Gastrocnemius medialis (tissue), 4 donors: Measurements from ENCODE around the gene CABP5. TPM values are rescaled to one million over a fixed set of nuclear protein-coding genes. Genes with fewer than 3 reads are reported as not detected.

ENCODE experiments used
- ATAC-seq, 2 donors: fragments of 150-250 bp; one replicate each; pipeline ENCODE4 v1.9.1; 2016
- DNase-seq, 2 donors: peaks; one replicate each; pipeline ENCODE4 v3.0.0-alpha.2; 2019
- H3K27ac ChIP-seq, 4 donors: fragments of 200-600 bp; sonication (generic); 1 replicate in 1 of 4; 2 replicates in 3 of 4; pipeline ENCODE4 v1.5.1; 2016 to 2018; ENCODE audit warnings: mild to moderate bottlenecking in 2 of 4, moderate library complexity in 1 of 4
- H3K27me3 ChIP-seq, 3 donors: fragments of 200-600 bp; sonication (generic) in 2 of 3; 1 replicate in 1 of 3; 2 replicates in 2 of 3; pipeline versions ENCODE4 v1.5.1 to v1.6.0; 2016 to 2019; ENCODE audit warnings: mild to moderate bottlenecking in 1 of 3, moderate library complexity in 1 of 3
- H3K36me3 ChIP-seq, 2 donors: fragments of 200-600 bp; sonication (generic) in 1 of 2; one replicate each; pipeline ENCODE4 v1.5.1; 2017 to 2018
- H3K4me1 ChIP-seq, 2 donors: fragments of 200-600 bp; sonication (generic) in 1 of 2; one replicate each; pipeline ENCODE4 v1.5.1; 2016 to 2017; ENCODE audit warnings: mild to moderate bottlenecking in 2 of 2
- H3K4me3 ChIP-seq, 4 donors: fragments of 200-600 bp; sonication (generic) in 3 of 4; 1 replicate in 1 of 4; 2 replicates in 3 of 4; pipeline ENCODE4 v1.5.1; 2016 to 2019; ENCODE audit warnings: mild to moderate bottlenecking in 2 of 4
- H3K9me3 ChIP-seq, 3 donors: fragments of 200-600 bp; sonication (generic) in 2 of 3; 1 replicate in 1 of 3; 2 replicates in 2 of 3; pipeline ENCODE4 v1.5.1; 2016 to 2019
- POLR2A ChIP-seq, 2 donors: fragments of 450-650 bp; IDR thresholded peaks; one replicate each; pipeline ENCODE4 v1.6.1; 2017; ENCODE audit warnings: antibody characterized with exemption in 2 of 2, mild to moderate bottlenecking in 2 of 2, moderate library complexity in 2 of 2
- in situ Hi-C, 4 donors: fragments of 200-750 bp; cut with MboI; loops; one replicate each; pipeline versions ENCODE4 v1.15.0 to v1.8.0; 2017; ENCODE audit warnings: low sequenced_read_pairs in 4 of 4
- intact Hi-C: fragments of 100-400 bp; cut with DNase I; formaldehyde crosslinking; loops from one replicate; pipeline ENCODE4 v1.15.1; 2023; ENCODE audit warnings: low total_unique reads
- total RNA-seq, 4 donors: library from RNA; depleted of rRNA; stranded (reverse); fragments of >200 nt; gene quantifications; one replicate each; pipeline versions ENCODE4 v1.1.0 to v1.2.3, GENCODE V29; 2016
- TF ChIP-seq, protein P1 (sequence below), 5 experiments: fragments of 450-650 bp in 3 of 5; fragments of 200-600 bp in 2 of 5; sonication (generic) in 2 of 5; IDR thresholded peaks in 4 of 5; conservative IDR thresholded peaks in 1 of 5; 1 replicate in 4 of 5; 2 replicates in 1 of 5; pipeline ENCODE4 v1.5.1; 2016 to 2019; ENCODE audit warnings: antibody characterized with exemption in 5 of 5, mild to moderate bottlenecking in 3 of 5, moderate library complexity in 3 of 5

The CABP5 gene
- total RNA-seq, 4 donors from 2014 or later, result not detected

GRCh38 chr19:48036765-48037164, 7.1 kb downstream of the CABP5 start:
- no peak for TF ChIP-seq POLR2A (IDR thresholded peaks at IDR 0.05)
- TF ChIP-seq, protein P1, sequence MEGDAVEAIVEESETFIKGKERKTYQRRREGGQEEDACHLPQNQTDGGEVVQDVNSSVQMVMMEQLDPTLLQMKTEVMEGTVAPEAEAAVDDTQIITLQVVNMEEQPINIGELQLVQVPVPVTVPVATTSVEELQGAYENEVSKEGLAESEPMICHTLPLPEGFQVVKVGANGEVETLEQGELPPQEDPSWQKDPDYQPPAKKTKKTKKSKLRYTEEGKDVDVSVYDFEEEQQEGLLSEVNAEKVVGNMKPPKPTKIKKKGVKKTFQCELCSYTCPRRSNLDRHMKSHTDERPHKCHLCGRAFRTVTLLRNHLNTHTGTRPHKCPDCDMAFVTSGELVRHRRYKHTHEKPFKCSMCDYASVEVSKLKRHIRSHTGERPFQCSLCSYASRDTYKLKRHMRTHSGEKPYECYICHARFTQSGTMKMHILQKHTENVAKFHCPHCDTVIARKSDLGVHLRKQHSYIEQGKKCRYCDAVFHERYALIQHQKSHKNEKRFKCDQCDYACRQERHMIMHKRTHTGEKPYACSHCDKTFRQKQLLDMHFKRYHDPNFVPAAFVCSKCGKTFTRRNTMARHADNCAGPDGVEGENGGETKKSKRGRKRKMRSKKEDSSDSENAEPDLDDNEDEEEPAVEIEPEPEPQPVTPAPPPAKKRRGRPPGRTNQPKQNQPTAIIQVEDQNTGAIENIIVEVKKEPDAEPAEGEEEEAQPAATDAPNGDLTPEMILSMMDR (IDR thresholded peaks at IDR 0.05 in 4 of 5, conservative IDR thresholded peaks at IDR 0.05 in 1 of 5), result no peak
- Histone ChIP-seq H3K27ac (no peak overlapping the region), H3K4me1 (no peaks in the 10 kb centered on the region), H3K9me3 (no peaks in the 10 kb centered on the region), H3K36me3 (no peaks in the 10 kb centered on the region), H3K4me3 (no peak overlapping the region), H3K27me3 (no peaks in the 10 kb centered on the region)
- in situ Hi-C loops, result no loop called here
- ATAC-seq (no peak), DNase-seq (no peak)
- intact Hi-C loops, result no loop called here

- in situ Hi-C loops, result no loop called here
- no peak for TF ChIP-seq POLR2A (IDR thresholded peaks at IDR 0.05)
- TF ChIP-seq, protein P1 (IDR thresholded peaks at IDR 0.05 in 4 of 5, conservative IDR thresholded peaks at IDR 0.05 in 1 of 5), result no peak
- DNase-seq, result no peak
Observed at GRCh38 chr19:48033604-48034003, 10.3 kb downstream of the CABP5 start.

DNA sequence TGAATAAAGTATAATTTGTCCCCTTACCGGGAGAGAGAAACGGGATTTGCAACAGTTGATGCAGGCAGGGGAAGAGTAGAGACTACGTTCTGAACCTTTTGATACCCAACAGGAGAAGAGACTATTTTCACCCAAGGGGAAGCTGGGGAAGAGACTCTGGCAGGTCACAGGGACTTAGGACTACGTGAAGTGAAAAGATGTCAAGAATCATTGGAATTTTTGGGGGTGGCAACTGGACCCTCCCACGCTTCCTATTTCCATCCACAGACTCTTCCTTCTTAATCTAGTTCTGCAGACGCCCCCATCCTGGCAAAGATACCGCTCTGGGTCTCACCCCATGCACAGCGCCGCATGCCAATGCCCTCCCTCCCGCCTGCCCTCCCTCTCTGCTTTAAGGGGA, 13.8 kb downstream of the CABP5 start:
- no peak overlapping the region for H3K27ac ChIP-seq
- in situ Hi-C loops (no loop called here), intact Hi-C loops (no loop called here)
- no peaks in the 10 kb centered on the region for H3K9me3 ChIP-seq
- H3K36me3 ChIP-seq, result no peaks in the 10 kb centered on the region
- no peaks in the 10 kb centered on the region for H3K4me1 ChIP-seq
- H3K4me3 ChIP-seq, result no peak overlapping the region
- peaks cover 0 to 4% (median 0%) of the 10 kb centered on the region in 3 donors for H3K27me3 ChIP-seq
- TF ChIP-seq POLR2A (IDR thresholded peaks at IDR 0.05), result no peak
- TF ChIP-seq, protein P1 (IDR thresholded peaks at IDR 0.05 in 4 of 5, conservative IDR thresholded peaks at IDR 0.05 in 1 of 5), result no peak
- ATAC-seq (no peak), DNase-seq (no peak)

More at GRCh38 chr19:48033604-48034003, 10.3 kb downstream of the CABP5 start:
- no peaks in the 10 kb centered on the region for H3K4me1 ChIP-seq
- H3K4me3 ChIP-seq, result no peak overlapping the region
- H3K36me3 ChIP-seq, result no peaks in the 10 kb centered on the region
- ATAC-seq, result no peak
- no peaks in the 10 kb centered on the region for H3K9me3 ChIP-seq
- H3K27ac ChIP-seq, result no peak overlapping the region
- intact Hi-C loops, result no loop called here
- H3K27me3 ChIP-seq, result peaks cover 0 to 4% (median 0%) of the 10 kb centered on the region in 3 donors

DNA sequence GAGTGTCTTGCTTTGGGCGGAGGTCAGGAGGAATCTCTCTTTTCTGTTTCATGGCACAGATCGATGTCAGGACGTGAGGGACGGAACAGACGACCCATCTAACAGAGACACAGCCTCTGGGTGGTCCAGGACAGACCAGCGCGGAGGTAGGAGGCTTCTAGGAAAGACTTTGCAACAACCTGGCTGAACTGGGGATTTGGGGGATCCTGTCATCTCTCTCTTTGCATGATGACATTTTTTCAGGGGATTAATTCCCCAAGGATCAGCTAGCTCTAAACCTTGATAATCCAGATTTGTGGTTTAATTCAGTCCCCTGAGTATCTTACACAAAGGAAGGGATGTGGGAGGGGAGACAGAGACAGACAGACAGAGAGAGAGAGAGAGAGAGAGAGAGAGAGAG, 14.4 kb downstream of the CABP5 start:
- in situ Hi-C loops, result no loop called here
- no peaks in the 10 kb centered on the region for H3K36me3 ChIP-seq
- H3K4me3 ChIP-seq, result no peak overlapping the region
- no peak for ATAC-seq
- H3K27ac ChIP-seq, result no peak overlapping the region
- intact Hi-C loops, result no loop called here
- no peak for DNase-seq
- H3K27me3 ChIP-seq, result peaks cover 0 to 4% (median 0%) of the 10 kb centered on the region in 3 donors
- H3K9me3 ChIP-seq, result no peaks in the 10 kb centered on the region
- no peaks in the 10 kb centered on the region for H3K4me1 ChIP-seq
- no peak for TF ChIP-seq POLR2A (IDR thresholded peaks at IDR 0.05)
- TF ChIP-seq, protein P1 (IDR thresholded peaks at IDR 0.05 in 4 of 5, conservative IDR thresholded peaks at IDR 0.05 in 1 of 5), result no peak

GRCh38 chr19:48025480-48025879, 18.4 kb downstream of the CABP5 start:
- ATAC-seq, result no peak
- DNase-seq, result no peak
- in situ Hi-C loops, result no loop called here

More at GRCh38 chr19:48025480-48025879, 18.4 kb downstream of the CABP5 start:
- intact Hi-C loops, result no loop called here
- H3K36me3 ChIP-seq, result no peaks in the 10 kb centered on the region
- H3K4me1 ChIP-seq, result no peaks in the 10 kb centered on the region
- peaks cover 0 to 4% (median 0%) of the 10 kb centered on the region in 3 donors for H3K27me3 ChIP-seq
- H3K4me3 ChIP-seq, result no peak overlapping the region
- TF ChIP-seq POLR2A (IDR thresholded peaks at IDR 0.05), result no peak
- TF ChIP-seq, protein P1 (IDR thresholded peaks at IDR 0.05 in 4 of 5, conservative IDR thresholded peaks at IDR 0.05 in 1 of 5), result no peak
- no peaks in the 10 kb centered on the region for H3K9me3 ChIP-seq
- no peak overlapping the region for H3K27ac ChIP-seq
